NOMO-1 (cell line): ENCODE results near the gene ELP4.
A peak's percentile ranks its signal among the peaks of the same experiment; 100 is the strongest.
"Not testable (repeated sequence)": the region's sequence is repeated elsewhere in the genome, so short reads cannot be mapped to it uniquely, and the experiment has no call there.

ENCODE experiments used
- DNase-seq, 2 experiments: peaks; one replicate each; lab custom pipeline; 2025; ENCODE audit not compliant: unreplicated experiment in 2 of 2; lab: John Stamatoyannopoulos, UW

The ELP4 gene

GRCh38 chr11:31641477-31642062 lies 132.0 kb downstream of the ELP4 start:
- DNase-seq = no peak

GRCh38 chr11:31643857-31644256 lies 134.3 kb downstream of the ELP4 start:
- no peak for DNase-seq

- DNase-seq = no peak
These were observed 136.2 kb downstream of the ELP4 start for GRCh38 chr11:31645747-31646146.

- no peak for DNase-seq
These were observed 136.6 kb downstream of the ELP4 start for GRCh38 chr11:31646216-31646615.

- no peak for DNase-seq
These were observed 139.8 kb downstream of the ELP4 start for GRCh38 chr11:31649129-31649966.

GRCh38 chr11:31651208-31651607 lies 141.6 kb downstream of the ELP4 start:
- DNase-seq = no peak

GRCh38 chr11:31651822-31652221 lies 142.3 kb downstream of the ELP4 start:
- no peak for DNase-seq

- DNase-seq = no peak
These were observed 143.0 kb downstream of the ELP4 start for GRCh38 chr11:31652528-31652927.

- DNase-seq = peak; percentile 2 to 50
These were observed 145.9 kb downstream of the ELP4 start for GRCh38 chr11:31655483-31655882.

- DNase-seq = peak; percentile 6 to 52
These were observed 146.5 kb downstream of the ELP4 start for GRCh38 chr11:31656051-31656450.

- DNase-seq = no peak
These were observed 147.5 kb downstream of the ELP4 start for GRCh38 chr11:31657091-31657490.

GRCh38 chr11:31664129-31664528 lies 154.6 kb downstream of the ELP4 start:
- DNase-seq = no peak

- no peak for DNase-seq
These were observed 155.4 kb downstream of the ELP4 start for GRCh38 chr11:31664954-31665353.

- DNase-seq = no peak
These were observed 162.1 kb downstream of the ELP4 start for GRCh38 chr11:31671681-31672080.

- not testable (repeated sequence) for DNase-seq
These were observed 163.5 kb downstream of the ELP4 start for GRCh38 chr11:31673108-31673507.

GRCh38 chr11:31676280-31676982 lies 166.9 kb downstream of the ELP4 start:
- DNase-seq = no peak

- DNase-seq = no peak
These were observed 171.2 kb downstream of the ELP4 start for GRCh38 chr11:31680770-31681169.

- DNase-seq = no peak
These were observed 177.7 kb downstream of the ELP4 start for GRCh38 chr11:31687256-31687655.

GRCh38 chr11:31687861-31688260 lies 178.3 kb downstream of the ELP4 start:
- no peak for DNase-seq

GRCh38 chr11:31689559-31689958 lies 180.0 kb downstream of the ELP4 start:
- no peak for DNase-seq

GRCh38 chr11:31690041-31690440 lies 180.5 kb downstream of the ELP4 start:
- DNase-seq = no peak

- DNase-seq = no peak
These were observed 180.9 kb downstream of the ELP4 start for GRCh38 chr11:31690516-31690915.
